ENCODE results near the gene S100A8.

DNA sequence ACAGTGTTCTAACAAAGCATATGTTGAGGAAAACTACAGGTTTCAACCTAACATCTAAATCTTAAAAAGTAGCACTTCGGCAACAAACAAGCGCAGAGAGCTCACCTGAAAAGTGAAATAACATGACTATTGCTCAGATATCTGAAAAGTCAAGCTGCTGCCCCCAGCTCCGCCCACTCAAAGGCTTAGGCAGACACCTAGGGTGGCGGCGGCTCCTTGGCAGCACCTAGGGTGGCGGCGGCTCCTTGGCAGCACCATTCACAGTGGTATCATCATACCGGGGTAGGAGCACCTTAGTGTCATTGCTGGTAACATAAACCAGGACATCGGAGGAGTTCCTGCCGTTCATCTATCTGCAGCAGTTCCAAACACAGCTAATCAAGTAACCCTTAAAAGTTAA lies 11.3 kb downstream of the S100A8 start:
- TF ChIP-seq, protein P1, sequence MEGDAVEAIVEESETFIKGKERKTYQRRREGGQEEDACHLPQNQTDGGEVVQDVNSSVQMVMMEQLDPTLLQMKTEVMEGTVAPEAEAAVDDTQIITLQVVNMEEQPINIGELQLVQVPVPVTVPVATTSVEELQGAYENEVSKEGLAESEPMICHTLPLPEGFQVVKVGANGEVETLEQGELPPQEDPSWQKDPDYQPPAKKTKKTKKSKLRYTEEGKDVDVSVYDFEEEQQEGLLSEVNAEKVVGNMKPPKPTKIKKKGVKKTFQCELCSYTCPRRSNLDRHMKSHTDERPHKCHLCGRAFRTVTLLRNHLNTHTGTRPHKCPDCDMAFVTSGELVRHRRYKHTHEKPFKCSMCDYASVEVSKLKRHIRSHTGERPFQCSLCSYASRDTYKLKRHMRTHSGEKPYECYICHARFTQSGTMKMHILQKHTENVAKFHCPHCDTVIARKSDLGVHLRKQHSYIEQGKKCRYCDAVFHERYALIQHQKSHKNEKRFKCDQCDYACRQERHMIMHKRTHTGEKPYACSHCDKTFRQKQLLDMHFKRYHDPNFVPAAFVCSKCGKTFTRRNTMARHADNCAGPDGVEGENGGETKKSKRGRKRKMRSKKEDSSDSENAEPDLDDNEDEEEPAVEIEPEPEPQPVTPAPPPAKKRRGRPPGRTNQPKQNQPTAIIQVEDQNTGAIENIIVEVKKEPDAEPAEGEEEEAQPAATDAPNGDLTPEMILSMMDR (IDR thresholded peaks at IDR 0.05) = no peak
- TF ChIP-seq POLR2A (IDR thresholded peaks at IDR 0.05) = no peak
